ENCODE results near the gene DIP2A. TPM values are rescaled to one million over a fixed set of nuclear protein-coding genes. Genes with fewer than 3 reads are reported as not detected.

DIP2A gene
- total and polyA plus RNA-seq, 2 experiments from 2014 or later = 18.5 to 36.3 TPM

GRCh38 chr21:46426313-46427046 lies 32.2 kb upstream of the DIP2A start (continued):
- TF ChIP-seq ZNF462 (CRISPR knock-in tag; IDR thresholded peaks at IDR 0.05) = no peak
- no peak for TF ChIP-seq ETS1 (IDR thresholded peaks at IDR 0.05)

- Histone ChIP-seq H3F3A (replicated peaks; ENCODE audit: low read depth) (0 out of 2 replicates have a peak, but pooled peaks cover 3% of the 10 kb centered on the region), H3K27me3 (ENCODE audit: insufficient read depth) (no peaks in the 10 kb centered on the region), H3K4me2 (no peak overlapping the region), H4K20me1 (replicated peaks; ENCODE audit: insufficient read depth) (no peaks in the 10 kb centered on the region), H3K27ac (ENCODE audit: low read depth) (no peak overlapping the region), H3K9me2 (ENCODE audit: insufficient read depth) (no peaks in the 10 kb centered on the region), H3K4me1 (ENCODE audit: insufficient read depth) (peaks cover 13% of the 10 kb centered on the region), H3K79me2 (replicated peaks; ENCODE audit: insufficient read depth) (no peaks in the 10 kb centered on the region), H3K36me3 (ENCODE audit: insufficient read depth) (peaks cover 3% of the 10 kb centered on the region), H3K4me3 (no peak overlapping the region), H2AFZ (no peak overlapping the region)
- no peak for ATAC-seq
- Mint-ChIP-seq H3K36me3 (ENCODE audit: low read depth) (peaks cover 55% of the 10 kb centered on the region), H3K27me3 (ENCODE audit: insufficient read depth, low read depth, poor library complexity) (peaks cover 5% of the 10 kb centered on the region), H3K4me1 (peaks cover 11% of the 10 kb centered on the region), H3K4me3 (no peak overlapping the region), H3K27ac (no peak overlapping the region), H3K9me3 (no peaks in the 10 kb centered on the region)
- DNase-seq (ENCODE audit: low spot score) = no peak
- TF ChIP-seq ZNF462 (CRISPR knock-in tag; IDR thresholded peaks at IDR 0.05) (no peak), ZNF114 (CRISPR knock-in tag; IDR thresholded peaks at IDR 0.05) (no peak), NANOG (IDR thresholded peaks at IDR 0.05; ENCODE audit: borderline replicate concordance) (no peak), POLR2AphosphoS5 (IDR thresholded peaks at IDR 0.05; ENCODE audit: low read depth) (no peak), EZH2phosphoT487 (IDR thresholded peaks at IDR 0.05; ENCODE audit: unreplicated experiment) (no peak)
Observed at GRCh38 chr21:46427516-46427915, 31.2 kb upstream of the DIP2A start.

Data from GM23338 (cell line).